Measurements from ENCODE around the gene NT5DC3. TPM values are rescaled to one million over a fixed set of nuclear protein-coding genes. Genes with fewer than 3 reads are reported as not detected.
A peak's percentile ranks its signal among the peaks of the same experiment; 100 is the strongest.

The NT5DC3 gene
- polyA plus RNA-seq, 4 donors: 2.5 to 8.6 (median 4.7) TPM

- DNase-seq (ENCODE audit: low read depth in 4 of 4, low spot score in 2 of 4): no peak
These were observed 82.5 kb downstream of the NT5DC3 start for GRCh38 chr12:103758310-103759089.

- no peak for DNase-seq (ENCODE audit: low read depth in 4 of 4, low spot score in 2 of 4)
These were observed 83.8 kb downstream of the NT5DC3 start for GRCh38 chr12:103757248-103757647.

- DNase-seq (ENCODE audit: low read depth in 4 of 4, low spot score in 2 of 4): no peak
These were observed 84.6 kb downstream of the NT5DC3 start for GRCh38 chr12:103756443-103756842.

- no peak for DNase-seq (ENCODE audit: low read depth in 4 of 4, low spot score in 2 of 4)
These were observed 85.6 kb downstream of the NT5DC3 start for GRCh38 chr12:103755425-103755824.

GRCh38 chr12:103751600-103751999 lies 89.4 kb downstream of the NT5DC3 start:
- no peak for DNase-seq (ENCODE audit: low read depth in 4 of 4, low spot score in 2 of 4)

GRCh38 chr12:103751171-103751570 lies 89.9 kb downstream of the NT5DC3 start:
- DNase-seq (ENCODE audit: low read depth in 4 of 4, low spot score in 2 of 4): no peak

GRCh38 chr12:103748875-103749274 lies 92.2 kb downstream of the NT5DC3 start:
- no peak for DNase-seq (ENCODE audit: low read depth in 4 of 4, low spot score in 2 of 4)

- DNase-seq (ENCODE audit: low read depth in 4 of 4, low spot score in 2 of 4): no peak
These were observed 93.0 kb downstream of the NT5DC3 start for GRCh38 chr12:103748002-103748401.

- DNase-seq (ENCODE audit: low read depth in 4 of 4, low spot score in 2 of 4): no peak
These were observed 95.1 kb downstream of the NT5DC3 start for GRCh38 chr12:103745962-103746361.

GRCh38 chr12:103743788-103744187 lies 97.2 kb downstream of the NT5DC3 start:
- no peak for DNase-seq (ENCODE audit: low read depth in 4 of 4, low spot score in 2 of 4)

- peak in 1 of 4 donors; percentile 2 for DNase-seq (ENCODE audit: low read depth in 4 of 4, low spot score in 2 of 4)
These were observed 98.6 kb downstream of the NT5DC3 start for GRCh38 chr12:103742349-103742932.

- no peak for DNase-seq (ENCODE audit: low read depth in 4 of 4, low spot score in 2 of 4)
These were observed 103.2 kb downstream of the NT5DC3 start for GRCh38 chr12:103737881-103738280.

GRCh38 chr12:103736572-103736971 lies 104.5 kb downstream of the NT5DC3 start:
- no peak for DNase-seq (ENCODE audit: low read depth in 4 of 4, low spot score in 2 of 4)

GRCh38 chr12:103735291-103735690 lies 105.7 kb downstream of the NT5DC3 start:
- no peak for DNase-seq (ENCODE audit: low read depth in 4 of 4, low spot score in 2 of 4)

GRCh38 chr12:103734863-103735262 lies 106.2 kb downstream of the NT5DC3 start:
- no peak for DNase-seq (ENCODE audit: low read depth in 4 of 4, low spot score in 2 of 4)

- DNase-seq (ENCODE audit: low read depth in 4 of 4, low spot score in 2 of 4): no peak
These were observed 109.5 kb downstream of the NT5DC3 start for GRCh38 chr12:103731539-103731938.

GRCh38 chr12:103729499-103729898 lies 111.5 kb downstream of the NT5DC3 start:
- no peak for DNase-seq (ENCODE audit: low read depth in 4 of 4, low spot score in 2 of 4)

- no peak for DNase-seq (ENCODE audit: low read depth in 4 of 4, low spot score in 2 of 4)
These were observed 112.7 kb downstream of the NT5DC3 start for GRCh38 chr12:103728323-103728722.

GRCh38 chr12:103727638-103728037 lies 113.4 kb downstream of the NT5DC3 start:
- no peak for DNase-seq (ENCODE audit: low read depth in 4 of 4, low spot score in 2 of 4)

GRCh38 chr12:103725398-103725797 lies 115.6 kb downstream of the NT5DC3 start:
- DNase-seq (ENCODE audit: low read depth in 4 of 4, low spot score in 2 of 4): no peak
